GM10248 (cell line): ENCODE data around the gene RCC2.
"Not testable (repeated sequence)": the region's sequence is repeated elsewhere in the genome, so short reads cannot be mapped to it uniquely, and the experiment has no call there.

Experiments used
- CTCF ChIA-PET: fragments of 300-600 bp; sonication (Branson Sonifier 250); formaldehyde crosslinking; extraction: SDS; loops from one replicate; lab custom pipeline; 2021; ENCODE audit warnings: antibody characterized with exemption; lab: Yijun Ruan, JAX
- POLR2A ChIA-PET: fragments of 350-650 bp; sonication (Branson Sonifier 250); formaldehyde crosslinking; extraction: SDS; loops from one replicate; lab custom pipeline; 2020; ENCODE audit warnings: antibody characterized with exemption; lab: Yijun Ruan, JAX
- DNase-seq: peaks from one replicate; pipeline ENCODE4 v3.0.0; 2012; ENCODE audit errors: extremely low spot score
- CTCF ChIP-seq: IDR thresholded peaks from 2 replicates; pipeline ENCODE4 v1.5.1; 2012; ENCODE audit warnings: mild to moderate bottlenecking, low read depth; ENCODE audit errors: extremely low read depth, missing control alignments, control extremely low read depth

The RCC2 gene

DNA sequence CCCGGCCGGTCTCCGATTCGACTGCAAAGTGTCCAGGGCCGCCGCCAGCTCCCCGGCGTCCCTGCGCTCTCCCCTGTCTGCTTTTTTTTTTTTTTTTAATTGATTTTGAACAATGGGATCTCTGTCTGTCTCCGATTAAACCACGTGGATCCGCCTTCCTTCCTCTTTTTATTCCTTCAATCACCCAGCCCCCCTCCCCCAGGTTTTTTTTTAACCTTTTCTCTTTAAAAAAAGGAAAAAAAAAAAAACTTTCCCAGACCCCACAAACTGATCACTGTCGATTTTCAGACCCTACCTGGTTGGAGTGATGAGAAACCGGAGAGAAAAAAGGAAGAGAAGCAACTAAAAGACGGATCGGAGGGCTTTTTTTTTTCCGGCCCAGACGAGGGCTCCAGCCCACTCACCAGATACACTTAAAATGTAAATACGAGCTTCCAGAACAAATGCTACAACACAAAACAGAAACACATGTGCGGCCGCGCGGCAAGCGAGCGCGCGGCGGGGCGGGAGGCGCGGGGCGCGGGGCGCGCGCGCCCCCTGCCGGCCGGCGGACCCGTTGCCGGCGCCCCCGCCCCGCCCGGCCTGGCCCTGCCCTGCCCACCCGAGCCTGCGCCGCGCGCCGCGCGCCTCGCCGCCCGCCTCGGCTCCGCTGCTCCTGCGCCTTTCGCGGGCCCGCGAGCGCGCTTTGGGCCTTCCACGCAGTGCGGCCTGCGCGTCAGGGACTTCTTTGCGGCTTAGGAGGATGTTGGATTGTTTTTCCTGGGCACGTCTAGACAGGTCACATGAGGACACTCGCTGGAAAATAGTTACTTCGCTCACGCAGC, at the start of gene RCC2:
Gene RCC2 (minus strand): TSS at position 428 of the 824 bp plus-strand sequence. CDS start 1,163 bp downstream, outside the sequence.
- DNase-seq = peak; percentile 90
- CTCF ChIA-PET = interaction anchor here (0.9 to 2.3 kb wide), 7 partner anchors 11 to 36 kb away, joined by 3 to 10 read pairs (median 5); no protein-coding TSS in a partner anchor
- TF ChIP-seq CTCF = peak; percentile 35
- POLR2A ChIA-PET = interaction anchor here (0.6 kb wide), 1 partner anchor 321 kb away, joined by 9 read pairs; no protein-coding TSS in a partner anchor

GRCh38 chr1:17486242-17486641, 46.8 kb upstream of the RCC2 start:
- TF ChIP-seq CTCF = no peak
- ChIA-PET CTCF (interaction anchor here (1.1 to 1.5 kb wide), 3 partner anchors 9 to 121 kb away, joined by 4 to 5 read pairs (median 4); no protein-coding TSS in a partner anchor), POLR2A (no interaction called here)
- no peak for DNase-seq

GRCh38 chr1:17485281-17485680, 45.8 kb upstream of the RCC2 start:
- ChIA-PET POLR2A (no interaction called here), CTCF (interaction anchor here (1.3 kb wide), 1 partner anchor 122 kb away, joined by 5 read pairs; no protein-coding TSS in a partner anchor)
- DNase-seq = no peak

DNA sequence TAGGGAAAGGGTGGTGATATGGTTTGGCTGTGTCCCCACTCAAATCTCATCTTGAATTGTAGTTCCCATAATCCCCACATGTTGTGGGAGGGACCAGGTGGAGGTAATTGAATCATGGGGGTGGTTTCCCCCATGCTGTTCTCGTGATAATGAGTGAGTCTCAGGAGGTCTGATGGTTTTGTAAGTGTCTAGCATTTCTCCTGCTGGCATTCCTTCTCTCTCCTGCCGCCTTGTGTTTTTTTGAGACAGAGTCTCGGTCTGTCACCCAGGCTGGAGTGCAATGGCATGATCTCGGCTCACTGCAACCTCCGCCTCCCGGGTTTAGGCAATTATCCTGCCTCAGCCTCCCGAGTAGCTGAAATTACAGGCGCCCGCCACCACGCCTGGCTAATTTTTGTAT, 42.5 kb upstream of the RCC2 start:
- CTCF ChIA-PET = interaction anchor here (1.3 kb wide), 1 partner anchor 10 kb away, joined by 4 read pairs; no protein-coding TSS in a partner anchor
- DNase-seq, POLR2A ChIA-PET: not testable (repeated sequence)

More at GRCh38 chr1:17485281-17485680, 45.8 kb upstream of the RCC2 start:
- peak; percentile 7 for TF ChIP-seq CTCF

DNA sequence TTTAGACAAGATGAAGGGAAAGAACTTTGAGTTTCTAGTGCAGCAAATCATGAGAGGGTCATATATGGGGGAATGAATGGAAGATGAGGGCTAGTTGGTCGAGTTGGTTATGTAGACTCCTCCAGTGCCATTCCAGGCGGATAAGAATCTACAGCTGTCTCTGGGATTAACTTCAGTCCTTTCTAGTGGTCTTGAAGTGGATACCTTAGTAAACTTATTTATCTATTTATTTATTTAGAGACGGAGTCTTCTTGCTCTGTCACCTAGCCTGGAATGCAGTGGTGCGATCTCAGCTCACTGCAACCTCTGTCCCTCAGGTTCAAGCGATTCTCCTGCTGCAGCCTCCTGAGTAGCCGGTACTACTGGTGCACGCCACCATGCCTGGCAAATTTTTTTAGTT, 41.4 kb upstream of the RCC2 start:
- no peak for TF ChIP-seq CTCF
- no peak for DNase-seq
- ChIA-PET POLR2A (no interaction called here), CTCF (interaction anchor here (1.3 kb wide), 1 partner anchor 9 kb away, joined by 4 read pairs; no protein-coding TSS in a partner anchor)

- ChIA-PET POLR2A (no interaction called here), CTCF (interaction anchor here (1.3 kb wide), 1 partner anchor 11 kb away, joined by 4 read pairs; no protein-coding TSS in a partner anchor)
- TF ChIP-seq CTCF = no peak
- no peak for DNase-seq
Measured at GRCh38 chr1:17475752-17476151, 36.3 kb upstream of the RCC2 start.

GRCh38 chr1:17474836-17475555, 35.5 kb upstream of the RCC2 start:
- POLR2A ChIA-PET, DNase-seq: not testable (repeated sequence)
- CTCF ChIA-PET = interaction anchor here (1.3 kb wide), 1 partner anchor 12 kb away, joined by 4 read pairs; no protein-coding TSS in a partner anchor
